Esophagus squamous epithelium (tissue), 4 donors: ENCODE measurements around the gene IL26.

Source experiments
- POLR2A ChIP-seq, 4 donors: fragments of 450-650 bp; IDR thresholded peaks; one replicate each; pipeline ENCODE4 v1.6.1; 2017; ENCODE audit warnings: antibody characterized with exemption in 4 of 4, mild to moderate bottlenecking in 4 of 4, moderate library complexity in 3 of 4
- TF ChIP-seq, protein P1 (sequence below), 6 experiments: fragments of 450-650 bp in 4 of 6; fragments of 200-600 bp in 2 of 6; sonication (generic) in 2 of 6; IDR thresholded peaks; one replicate each; pipeline ENCODE4 v1.5.1; 2016 to 2019; ENCODE audit warnings: antibody characterized with exemption in 6 of 6, mild to moderate bottlenecking in 4 of 6, moderate library complexity in 4 of 6

DNA sequence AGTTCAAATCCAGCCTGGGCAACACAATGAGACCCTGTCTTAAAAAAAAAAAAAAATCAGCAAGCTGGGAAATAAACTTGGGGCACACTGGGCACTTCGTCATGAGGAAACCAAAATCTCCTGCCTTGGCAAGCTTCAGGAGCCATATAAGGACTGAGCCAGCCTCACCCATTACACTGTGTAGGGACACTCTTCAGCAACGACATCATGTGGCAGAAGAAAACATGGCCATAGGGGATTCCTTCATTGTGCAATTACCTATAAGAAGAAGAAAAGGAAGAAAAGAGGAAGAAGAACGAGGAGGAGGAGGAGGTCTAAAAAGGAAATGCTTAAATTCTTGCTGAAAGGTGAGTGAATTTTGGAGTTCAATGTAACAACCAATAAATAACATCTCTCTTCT lies 40.0 kb downstream of the IL26 start:
- TF ChIP-seq, protein P1, sequence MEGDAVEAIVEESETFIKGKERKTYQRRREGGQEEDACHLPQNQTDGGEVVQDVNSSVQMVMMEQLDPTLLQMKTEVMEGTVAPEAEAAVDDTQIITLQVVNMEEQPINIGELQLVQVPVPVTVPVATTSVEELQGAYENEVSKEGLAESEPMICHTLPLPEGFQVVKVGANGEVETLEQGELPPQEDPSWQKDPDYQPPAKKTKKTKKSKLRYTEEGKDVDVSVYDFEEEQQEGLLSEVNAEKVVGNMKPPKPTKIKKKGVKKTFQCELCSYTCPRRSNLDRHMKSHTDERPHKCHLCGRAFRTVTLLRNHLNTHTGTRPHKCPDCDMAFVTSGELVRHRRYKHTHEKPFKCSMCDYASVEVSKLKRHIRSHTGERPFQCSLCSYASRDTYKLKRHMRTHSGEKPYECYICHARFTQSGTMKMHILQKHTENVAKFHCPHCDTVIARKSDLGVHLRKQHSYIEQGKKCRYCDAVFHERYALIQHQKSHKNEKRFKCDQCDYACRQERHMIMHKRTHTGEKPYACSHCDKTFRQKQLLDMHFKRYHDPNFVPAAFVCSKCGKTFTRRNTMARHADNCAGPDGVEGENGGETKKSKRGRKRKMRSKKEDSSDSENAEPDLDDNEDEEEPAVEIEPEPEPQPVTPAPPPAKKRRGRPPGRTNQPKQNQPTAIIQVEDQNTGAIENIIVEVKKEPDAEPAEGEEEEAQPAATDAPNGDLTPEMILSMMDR (IDR thresholded peaks at IDR 0.05) = no peak
- TF ChIP-seq POLR2A (IDR thresholded peaks at IDR 0.05) = no peak
